Glutamatergic neuron (in vitro differentiated cells): ENCODE data around the gene SLC29A1. TPM values are rescaled to one million over a fixed set of nuclear protein-coding genes. Genes with fewer than 3 reads are reported as not detected.

Experiments
- DNase-seq: peaks from one replicate; pipeline ENCODE4 v3.0.0; 2022
- H3K27ac Mint-ChIP-seq: one replicate; pipeline ENCODE4 v1.8.0; 2020; ENCODE audit warnings: mild to moderate bottlenecking, mixed read lengths, inconsistent platforms; ENCODE audit not compliant: unreplicated experiment
- H3K27me3 Mint-ChIP-seq: one replicate; pipeline ENCODE4 v1.8.0; 2020; ENCODE audit warnings: mild to moderate bottlenecking, moderate library complexity, mixed read lengths, inconsistent platforms; ENCODE audit not compliant: unreplicated experiment
- H3K36me3 Mint-ChIP-seq: one replicate; pipeline ENCODE4 v1.8.0; 2020; ENCODE audit warnings: mild to moderate bottlenecking, mixed read lengths, inconsistent platforms; ENCODE audit not compliant: unreplicated experiment
- H3K4me1 Mint-ChIP-seq: one replicate; pipeline ENCODE4 v1.8.0; 2020; ENCODE audit warnings: mild to moderate bottlenecking, low read depth, mixed read lengths, inconsistent platforms; ENCODE audit not compliant: unreplicated experiment
- H3K4me3 Mint-ChIP-seq: one replicate; pipeline ENCODE4 v1.8.0; 2020; ENCODE audit warnings: mild to moderate bottlenecking, mixed read lengths, inconsistent platforms; ENCODE audit not compliant: unreplicated experiment
- H3K9me3 Mint-ChIP-seq: one replicate; pipeline ENCODE4 v1.8.0; 2020; ENCODE audit warnings: mild to moderate bottlenecking, moderate library complexity, mixed read lengths, inconsistent platforms; ENCODE audit not compliant: unreplicated experiment
- total RNA-seq: library from RNA; stranded (reverse); fragmentation: NEBNext Ultra II Directional; extraction: Animal tissue kit (Norgen Biotek cat#: 25700); gene quantifications from one replicate; pipeline ENCODE4 v1.2.1, GENCODE V29; 2021; ENCODE audit not compliant: unreplicated experiment
- TF ChIP-seq, protein P1 (sequence below): fragments of 200-600 bp; sonication (generic); IDR thresholded peaks from one replicate; pipeline ENCODE4 v1.5.0; 2021; ENCODE audit not compliant: partially characterized antibody, unreplicated experiment

The SLC29A1 gene
- total RNA-seq, 1 donor from 2014 or later, result 20.0 TPM

DNA sequence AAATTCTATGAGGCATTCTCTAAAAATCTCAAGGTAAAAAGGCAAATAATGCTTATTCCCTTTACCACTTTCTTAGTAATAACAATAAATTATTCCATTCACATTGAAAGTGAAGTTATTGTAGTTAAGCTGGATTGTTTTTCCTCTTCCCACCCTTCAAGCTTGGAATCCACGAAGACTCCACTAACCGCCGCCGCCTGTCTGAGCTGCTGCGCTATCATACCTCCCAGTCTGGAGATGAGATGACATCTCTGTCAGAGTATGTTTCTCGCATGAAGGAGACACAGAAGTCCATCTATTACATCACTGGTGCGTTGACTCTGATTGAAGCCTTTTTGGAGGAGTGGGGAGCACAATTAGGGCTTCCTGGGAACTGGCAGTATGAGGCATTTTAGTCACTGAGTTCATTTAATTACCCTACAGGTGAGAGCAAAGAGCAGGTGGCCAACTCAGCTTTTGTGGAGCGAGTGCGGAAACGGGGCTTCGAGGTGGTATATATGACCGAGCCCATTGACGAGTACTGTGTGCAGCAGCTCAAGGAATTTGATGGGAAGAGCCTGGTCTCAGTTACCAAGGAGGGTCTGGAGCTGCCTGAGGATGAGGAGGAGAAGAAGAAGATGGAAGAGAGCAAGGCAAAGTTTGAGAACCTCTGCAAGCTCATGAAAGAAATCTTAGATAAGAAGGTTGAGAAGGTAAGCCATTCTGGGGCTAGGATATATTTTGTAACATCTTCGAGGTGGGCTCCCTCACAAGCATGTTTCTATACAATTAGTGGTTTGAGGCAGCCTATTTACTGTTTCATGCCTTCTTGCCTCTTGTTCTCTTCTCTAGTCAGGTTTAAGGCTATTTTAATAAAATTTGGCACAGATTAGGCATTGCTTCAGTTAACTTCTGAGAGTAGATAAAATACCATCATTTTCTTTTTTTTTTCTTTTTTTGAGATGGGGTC, 28.5 kb downstream of the SLC29A1 start:
- TF ChIP-seq, protein P1, sequence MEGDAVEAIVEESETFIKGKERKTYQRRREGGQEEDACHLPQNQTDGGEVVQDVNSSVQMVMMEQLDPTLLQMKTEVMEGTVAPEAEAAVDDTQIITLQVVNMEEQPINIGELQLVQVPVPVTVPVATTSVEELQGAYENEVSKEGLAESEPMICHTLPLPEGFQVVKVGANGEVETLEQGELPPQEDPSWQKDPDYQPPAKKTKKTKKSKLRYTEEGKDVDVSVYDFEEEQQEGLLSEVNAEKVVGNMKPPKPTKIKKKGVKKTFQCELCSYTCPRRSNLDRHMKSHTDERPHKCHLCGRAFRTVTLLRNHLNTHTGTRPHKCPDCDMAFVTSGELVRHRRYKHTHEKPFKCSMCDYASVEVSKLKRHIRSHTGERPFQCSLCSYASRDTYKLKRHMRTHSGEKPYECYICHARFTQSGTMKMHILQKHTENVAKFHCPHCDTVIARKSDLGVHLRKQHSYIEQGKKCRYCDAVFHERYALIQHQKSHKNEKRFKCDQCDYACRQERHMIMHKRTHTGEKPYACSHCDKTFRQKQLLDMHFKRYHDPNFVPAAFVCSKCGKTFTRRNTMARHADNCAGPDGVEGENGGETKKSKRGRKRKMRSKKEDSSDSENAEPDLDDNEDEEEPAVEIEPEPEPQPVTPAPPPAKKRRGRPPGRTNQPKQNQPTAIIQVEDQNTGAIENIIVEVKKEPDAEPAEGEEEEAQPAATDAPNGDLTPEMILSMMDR, result no peak
- Mint-ChIP-seq H3K27ac (peak overlapping the region; percentile 29), H3K9me3 (peaks cover 23% of the 10 kb centered on the region), H3K4me3 (peak overlapping the region; percentile 60), H3K27me3 (peaks cover 17% of the 10 kb centered on the region), H3K4me1 (peaks cover 37% of the 10 kb centered on the region), H3K36me3 (peaks cover 16% of the 10 kb centered on the region)
- DNase-seq, result no peak

- peaks cover 41% of the 10 kb centered on the region for H3K4me1 Mint-ChIP-seq
- DNase-seq, result peak; percentile 75
- H3K4me3 Mint-ChIP-seq, result peak overlapping the region; percentile 63
- H3K27me3 Mint-ChIP-seq, result peaks cover 14% of the 10 kb centered on the region
- peaks cover 14% of the 10 kb centered on the region for H3K36me3 Mint-ChIP-seq
- H3K27ac Mint-ChIP-seq, result no peak overlapping the region
- peaks cover 19% of the 10 kb centered on the region for H3K9me3 Mint-ChIP-seq
- TF ChIP-seq, protein P1, result peak; percentile 50
These were observed 30.1 kb downstream of the SLC29A1 start for GRCh38 chr6:44253307-44254101.

GRCh38 chr6:44254191-44255104, 31.1 kb downstream of the SLC29A1 start:
- peak overlapping the region; percentile 64 for H3K27ac Mint-ChIP-seq

GRCh38 chr6:44255105-44255808, 31.9 kb downstream of the SLC29A1 start:
- Mint-ChIP-seq H3K27ac (peak overlapping the region; percentile 98), H3K9me3 (peaks cover 16% of the 10 kb centered on the region)

More at GRCh38 chr6:44254191-44255104, 31.1 kb downstream of the SLC29A1 start:
- H3K4me1 Mint-ChIP-seq, result peaks cover 34% of the 10 kb centered on the region
- H3K4me3 Mint-ChIP-seq, result peak overlapping the region; percentile 100
- H3K36me3 Mint-ChIP-seq, result peaks cover 11% of the 10 kb centered on the region
- TF ChIP-seq, protein P1, result no peak
- H3K9me3 Mint-ChIP-seq, result peaks cover 16% of the 10 kb centered on the region
- DNase-seq, result no peak
- H3K27me3 Mint-ChIP-seq, result peaks cover 12% of the 10 kb centered on the region

More at GRCh38 chr6:44255105-44255808, 31.9 kb downstream of the SLC29A1 start:
- TF ChIP-seq, protein P1, result no peak
- Mint-ChIP-seq H3K36me3 (peaks cover 7% of the 10 kb centered on the region), H3K4me3 (peak overlapping the region; percentile 100), H3K4me1 (peaks cover 29% of the 10 kb centered on the region), H3K27me3 (peaks cover 11% of the 10 kb centered on the region)
- DNase-seq, result no peak
